Activated CD8-positive, alpha-beta memory T cell treated with anti-CD3 and anti-CD28 coated beads for 48 hours (primary cell): Measurements from ENCODE around the gene M1AP.

Experiments
- DNase-seq, 3 experiments: peaks; one replicate each; pipeline ENCODE4 v3.0.0-alpha.2; 2020; ENCODE audit warnings: low read depth in 2 of 3, low spot score in 2 of 3

M1AP gene

DNA sequence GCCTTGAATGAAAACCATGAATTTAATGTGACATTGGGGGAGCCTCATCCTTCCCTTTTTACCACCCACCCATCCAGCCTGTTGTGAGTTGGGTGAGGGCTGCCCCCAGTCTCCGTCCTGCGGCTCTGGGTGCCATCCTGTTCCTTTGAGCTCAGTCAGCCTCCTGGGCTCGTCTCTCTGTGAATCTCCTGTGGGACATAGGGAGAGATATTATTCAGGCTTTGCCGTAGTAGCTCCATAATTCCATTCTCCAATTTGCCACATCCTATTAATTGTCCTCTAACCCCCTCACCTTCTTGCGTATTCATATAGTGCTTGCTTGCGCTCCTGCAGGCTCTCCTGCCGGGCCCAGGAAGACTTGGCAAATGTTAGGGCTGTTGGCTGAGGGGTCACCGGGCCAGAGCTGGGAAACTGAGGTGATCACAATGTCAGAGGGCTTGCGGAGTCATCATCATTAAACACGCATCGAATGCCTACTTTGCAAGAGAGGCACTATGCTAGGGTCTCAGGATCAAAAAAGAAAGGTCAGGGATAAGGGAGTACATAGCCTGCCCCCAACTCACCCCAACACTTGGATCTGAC lies 121.4 kb downstream of the M1AP start:
- DNase-seq, result no peak

DNA sequence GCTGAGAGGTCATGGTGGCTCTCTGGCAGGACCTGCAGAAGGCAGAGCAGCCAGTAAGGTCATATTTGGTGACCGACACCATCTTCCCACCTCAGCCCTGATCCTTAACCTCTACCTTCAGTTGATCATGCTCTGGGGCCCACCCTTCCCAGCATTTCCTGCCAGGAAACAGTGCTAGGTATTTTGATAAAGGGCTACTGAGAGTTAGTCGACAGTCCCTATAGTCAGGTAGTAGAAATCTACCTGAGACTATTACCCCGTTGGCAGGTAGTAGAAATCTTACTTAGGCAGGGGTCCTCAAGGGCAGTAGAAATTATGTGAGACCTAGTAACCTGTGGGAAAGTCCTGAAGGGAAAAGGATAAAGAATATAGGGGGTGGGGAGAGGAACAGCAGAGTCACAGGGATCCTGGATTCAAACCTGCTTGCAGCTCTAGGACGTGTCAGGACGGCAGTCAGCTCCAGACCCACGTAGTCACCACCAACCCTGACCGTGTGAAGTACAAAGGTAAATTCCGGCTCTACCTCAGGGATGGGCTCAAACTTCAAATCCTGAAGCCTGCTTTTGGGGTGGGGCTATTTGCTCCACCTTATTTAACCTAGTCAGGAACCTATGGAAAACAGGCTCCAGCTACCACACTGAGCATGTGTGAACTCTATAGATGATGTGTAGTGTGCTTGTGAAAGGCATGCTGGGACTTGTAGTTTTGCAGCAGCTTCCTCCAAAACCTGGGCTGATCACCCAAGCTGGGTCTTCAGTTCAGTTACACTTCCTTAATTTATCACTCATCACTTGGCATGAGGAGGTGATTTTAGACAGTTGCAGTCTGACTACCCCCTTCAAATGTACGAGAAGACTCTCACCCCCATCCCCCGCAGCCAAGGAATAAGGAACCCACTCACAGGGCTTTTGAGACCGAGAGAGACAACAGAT lies 122.1 kb downstream of the M1AP start, which contains the start of gene DQX1:
Gene DQX1 (minus strand): TSS at position 515 of the 932 bp plus-strand sequence. CDS start 502 bp downstream, at position 13.
- DNase-seq, result no peak

DNA sequence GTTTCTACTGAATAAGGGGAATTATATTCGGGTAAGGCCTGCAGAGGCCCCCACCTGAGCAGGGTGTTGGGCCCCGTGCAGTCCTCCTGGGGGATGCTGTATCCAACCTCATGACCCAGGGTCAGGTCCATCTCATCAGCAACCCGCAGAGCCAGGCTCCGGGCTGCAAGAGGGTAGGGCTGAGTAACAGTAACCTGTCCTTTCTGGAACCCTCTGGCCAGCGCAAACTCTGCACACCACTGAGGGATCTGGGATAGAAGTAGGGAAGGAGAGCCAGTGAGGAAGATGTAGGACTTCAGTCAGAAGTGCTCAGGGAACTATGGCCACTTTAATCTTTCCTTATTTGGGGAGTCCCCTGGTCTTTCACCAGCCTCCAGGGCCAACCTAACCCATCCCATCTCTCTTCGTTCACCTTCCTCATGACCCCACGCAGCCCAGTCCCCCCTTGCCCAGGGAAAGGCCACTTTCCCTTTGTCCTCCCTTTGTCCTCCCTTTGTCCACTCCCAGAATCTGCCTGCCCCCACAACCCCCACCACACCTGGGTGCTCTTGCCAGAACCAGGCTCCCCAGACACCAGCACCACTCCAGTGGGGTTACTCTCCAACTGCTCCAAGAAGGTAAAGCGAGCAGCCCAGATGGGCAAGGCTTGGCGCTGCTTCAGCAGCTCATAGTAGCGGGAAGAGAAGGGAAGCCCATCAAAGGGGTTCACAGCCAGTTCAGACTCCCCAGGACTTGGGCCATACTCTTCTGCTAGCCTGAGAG lies 123.0 kb downstream of the M1AP start:
- DNase-seq, result no peak

DNA sequence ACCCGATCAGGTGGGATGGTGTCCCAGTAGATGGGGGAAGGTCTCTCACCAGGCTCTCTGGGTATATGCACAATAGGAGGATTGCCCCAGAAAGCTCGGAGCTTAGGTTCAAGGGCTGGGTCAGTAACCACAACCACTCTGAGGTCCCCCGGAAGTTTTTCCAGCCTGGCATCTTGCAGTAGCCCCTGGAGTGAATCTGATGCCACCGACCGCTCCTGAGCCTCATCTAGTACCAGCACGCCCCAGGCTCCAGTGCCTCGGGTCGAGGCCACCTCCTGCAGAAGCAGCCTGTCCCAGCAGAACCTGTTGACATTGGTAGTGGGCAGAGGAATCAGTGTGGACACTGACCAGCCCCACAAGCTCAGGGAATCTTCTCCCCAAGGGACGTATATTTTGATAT lies 124.1 kb downstream of the M1AP start:
- DNase-seq, result no peak

DNA sequence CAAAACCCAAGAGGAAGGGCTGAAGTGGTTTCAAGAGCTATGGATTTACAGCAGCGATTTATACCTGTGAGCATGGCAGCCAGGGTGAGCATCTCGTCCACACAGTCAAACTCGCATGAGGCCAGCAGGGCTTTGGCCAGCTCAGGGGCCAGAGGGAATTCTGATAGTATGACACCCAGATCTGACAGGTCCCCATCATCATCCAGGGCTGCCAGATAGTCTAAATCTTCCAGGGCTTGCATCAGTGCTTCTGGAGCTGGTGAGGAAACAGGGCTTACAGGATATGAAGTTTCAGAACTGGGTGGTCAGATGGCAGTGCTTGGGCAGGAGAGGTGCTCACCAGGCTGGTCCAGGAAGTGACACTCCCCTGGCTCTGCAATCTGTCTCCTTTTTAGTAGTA lies 125.6 kb downstream of the M1AP start:
- DNase-seq, result no peak

DNA sequence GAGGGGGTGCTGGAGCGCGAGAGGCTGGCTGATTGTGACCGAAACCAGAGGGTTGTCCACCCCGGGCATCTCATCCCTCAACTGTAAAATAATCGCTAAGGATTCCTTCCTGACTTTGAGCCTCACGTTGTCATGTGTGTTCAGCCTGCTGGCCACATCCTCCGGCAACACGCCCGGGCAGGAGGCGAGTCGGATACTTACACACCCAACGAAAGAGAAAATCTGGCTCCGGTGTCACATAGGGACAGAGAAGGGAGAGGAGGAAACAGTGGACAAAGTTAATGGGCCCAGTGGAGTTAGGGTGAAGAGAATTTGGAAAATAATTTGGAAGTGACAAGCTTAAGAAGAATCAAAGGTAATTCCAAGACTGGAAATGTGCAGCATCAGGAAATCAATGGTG lies 131.5 kb downstream of the M1AP start:
- no peak for DNase-seq

DNA sequence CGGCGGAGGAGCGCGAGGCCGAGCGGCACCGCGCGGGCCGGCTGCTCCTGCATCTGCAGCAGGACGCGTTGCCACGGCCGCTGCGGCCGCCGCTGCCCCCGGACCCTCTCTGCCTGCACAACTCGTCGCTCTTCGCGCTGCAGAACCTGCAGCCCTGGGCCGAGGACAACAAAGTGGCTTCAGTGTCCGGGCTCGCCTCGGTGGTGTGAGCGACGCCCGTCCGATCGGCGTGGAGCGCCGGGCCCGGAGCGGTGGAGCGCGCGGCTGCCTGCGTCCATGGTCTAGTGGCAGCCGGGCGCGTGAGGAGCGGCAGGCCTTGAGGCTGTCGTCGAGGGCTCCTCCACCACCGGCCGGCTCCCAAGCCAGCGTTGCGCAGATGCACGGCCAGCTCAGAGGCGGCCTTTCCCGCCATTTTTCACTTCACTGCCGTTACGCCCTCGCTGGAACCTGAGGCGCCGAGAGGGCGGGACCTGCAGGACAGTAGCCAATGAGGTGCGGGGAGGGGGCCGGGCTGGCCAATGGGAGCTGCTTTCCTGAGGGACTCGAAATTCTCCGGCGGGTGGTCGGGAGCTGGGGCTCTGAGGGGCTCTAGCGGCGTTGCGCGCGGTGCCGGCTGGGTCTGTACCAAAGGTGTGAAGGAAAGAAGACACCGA lies 132.0 kb downstream of the M1AP start:
- DNase-seq, result no peak

DNA sequence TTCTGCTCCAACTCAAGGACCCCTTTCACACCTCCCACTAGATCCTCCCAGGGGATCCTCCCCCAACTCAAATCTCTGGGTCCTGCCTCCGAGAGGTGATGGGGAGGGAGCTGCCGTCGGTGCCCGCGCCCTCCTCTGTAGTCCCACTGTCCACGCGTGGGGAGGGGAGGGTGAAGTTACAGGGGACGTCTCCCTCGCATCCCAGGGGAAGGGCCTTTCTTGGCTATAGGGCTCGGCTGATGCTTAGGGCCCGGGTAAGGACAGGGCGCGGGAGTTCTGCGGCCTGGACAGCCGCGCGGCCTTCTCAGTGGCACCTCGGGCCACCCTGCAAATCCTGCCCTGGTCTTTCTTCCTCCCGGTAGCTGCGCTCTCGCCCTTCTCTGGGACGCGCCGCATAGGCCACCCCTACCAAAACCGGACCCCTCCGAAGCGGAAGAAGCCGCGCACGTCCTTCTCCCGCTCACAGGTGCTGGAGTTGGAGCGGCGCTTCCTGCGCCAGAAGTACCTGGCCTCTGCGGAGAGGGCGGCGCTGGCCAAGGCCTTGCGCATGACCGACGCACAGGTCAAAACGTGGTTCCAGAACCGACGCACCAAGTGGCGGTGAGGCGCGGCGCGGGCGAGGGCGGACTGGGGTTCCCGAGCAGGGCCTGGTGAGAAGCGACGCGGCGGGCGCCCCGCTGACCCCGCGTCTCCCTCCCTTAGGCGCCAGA lies 132.7 kb downstream of the M1AP start:
- no peak for DNase-seq

DNA sequence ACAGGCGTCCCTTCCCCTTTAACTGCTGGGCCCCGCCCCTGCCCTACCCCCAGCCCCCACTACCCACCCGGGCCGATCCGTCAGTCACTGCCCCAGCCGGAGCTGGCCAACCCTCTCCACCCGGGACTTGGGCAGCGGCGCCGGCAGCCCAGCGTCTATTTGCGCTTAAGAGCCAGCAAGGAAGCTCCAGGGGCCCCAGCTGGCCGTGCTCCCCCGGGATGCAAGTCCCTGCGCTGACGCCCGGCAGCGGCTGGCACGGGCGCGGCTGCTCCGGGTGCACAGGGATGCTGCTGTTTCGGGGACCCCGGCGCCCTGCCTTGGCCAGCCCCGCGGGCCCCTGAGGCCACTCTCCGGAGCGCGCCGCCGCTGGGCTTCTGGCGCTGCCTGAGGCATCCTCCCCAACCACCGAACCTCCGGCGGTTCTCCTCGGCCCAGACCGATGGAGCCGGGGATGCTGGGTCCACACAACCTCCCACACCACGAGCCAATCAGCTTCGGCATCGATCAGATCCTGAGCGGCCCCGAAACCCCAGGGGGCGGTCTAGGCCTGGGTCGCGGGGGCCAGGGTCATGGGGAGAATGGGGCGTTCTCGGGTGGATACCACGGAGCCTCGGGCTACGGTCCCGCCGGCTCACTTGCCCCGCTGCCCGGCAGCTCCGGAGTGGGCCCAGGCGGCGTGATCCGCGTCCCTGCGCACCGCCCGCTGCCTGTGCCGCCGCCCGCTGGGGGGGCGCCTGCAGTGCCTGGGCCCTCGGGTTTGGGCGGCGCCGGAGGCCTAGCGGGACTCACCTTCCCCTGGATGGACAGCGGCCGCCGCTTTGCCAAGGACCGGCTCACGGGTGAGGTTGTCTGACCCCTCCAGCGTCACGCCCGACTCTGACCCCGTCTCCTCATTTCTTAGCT lies 133.5 kb downstream of the M1AP start, which contains the start of gene TLX2:
Gene TLX2 (plus strand): TSS at position 83 of the 903 bp plus-strand sequence. CDS start 357 bp downstream, at position 440.
- no peak for DNase-seq

DNA sequence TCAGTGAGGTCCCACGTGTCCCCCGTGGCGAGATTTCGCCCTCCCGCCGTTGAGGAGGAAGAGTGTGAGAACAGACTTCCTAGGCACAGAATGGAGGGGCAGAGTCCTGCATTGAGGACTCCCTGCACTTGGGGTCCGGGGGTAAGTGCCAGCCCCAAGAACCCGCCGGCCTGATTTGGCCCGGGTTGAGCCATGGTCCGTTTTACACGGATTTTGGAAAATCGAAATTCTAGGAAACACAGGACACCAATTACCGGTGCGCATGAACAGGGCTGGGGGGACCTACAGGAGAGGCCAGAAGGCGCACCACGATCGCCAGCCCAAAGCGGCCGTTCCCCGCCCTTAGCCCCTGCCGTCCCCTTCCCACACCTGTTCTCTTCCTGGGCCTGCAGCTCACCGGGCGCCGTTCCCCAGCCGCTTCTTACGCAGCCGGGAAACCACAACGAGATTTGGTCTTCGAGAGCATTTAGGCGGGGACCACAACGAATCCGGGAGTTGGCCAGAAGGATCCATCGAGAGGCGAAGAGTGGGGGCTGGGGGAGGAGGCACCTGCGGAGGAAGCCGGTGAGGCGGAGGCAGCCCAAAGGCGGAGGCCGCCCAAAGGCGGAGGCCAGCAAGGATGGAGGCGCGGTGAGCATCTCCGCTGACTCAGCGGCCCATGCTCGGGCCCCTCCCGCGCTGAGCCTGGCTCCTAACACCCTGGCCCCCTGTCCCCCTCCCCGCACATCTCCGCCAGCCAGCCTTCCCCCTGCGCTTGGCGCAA lies 134.3 kb downstream of the M1AP start:
- no peak for DNase-seq

DNA sequence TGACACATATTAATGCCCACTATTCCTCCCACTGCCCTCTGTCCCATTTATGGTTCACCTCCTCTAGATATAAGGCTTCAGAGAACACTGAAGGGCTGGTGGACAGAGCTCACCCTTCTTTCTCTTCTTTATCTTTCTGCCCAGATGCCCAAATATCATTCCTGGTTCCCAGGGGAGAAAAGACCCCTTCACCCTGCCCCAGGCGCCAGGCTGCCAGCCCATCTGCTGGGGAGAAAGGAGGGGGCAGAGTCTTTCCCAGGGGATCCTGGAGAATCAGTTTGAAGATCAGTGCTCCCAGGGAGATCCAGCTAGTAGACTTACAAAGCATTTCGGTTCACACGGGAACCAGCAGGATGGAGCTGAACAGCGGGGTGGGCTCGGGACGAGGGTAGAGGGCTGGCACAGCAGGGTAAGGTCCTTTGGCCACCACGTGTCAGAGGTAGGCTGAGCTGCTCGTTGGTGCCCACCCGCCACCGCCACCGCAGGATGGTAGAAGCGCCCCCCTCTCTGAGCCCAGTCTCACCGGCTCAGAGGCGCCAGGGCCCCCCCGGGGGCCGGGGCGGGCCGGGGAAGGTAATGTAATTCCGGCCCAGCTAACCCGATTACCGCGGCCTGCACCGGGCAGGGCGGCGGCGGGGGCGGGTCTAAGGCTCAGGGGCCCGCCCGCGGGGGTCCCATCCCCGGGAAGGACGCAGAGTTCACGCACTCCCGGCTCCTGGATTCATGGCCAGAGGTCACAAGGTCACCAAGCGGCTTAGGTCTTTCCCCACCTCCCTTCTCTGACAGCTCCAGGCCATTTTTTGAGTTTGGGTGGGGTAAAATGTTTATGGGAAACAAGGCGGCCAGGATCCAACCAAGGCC lies 135.2 kb downstream of the M1AP start:
- no peak for DNase-seq

DNA sequence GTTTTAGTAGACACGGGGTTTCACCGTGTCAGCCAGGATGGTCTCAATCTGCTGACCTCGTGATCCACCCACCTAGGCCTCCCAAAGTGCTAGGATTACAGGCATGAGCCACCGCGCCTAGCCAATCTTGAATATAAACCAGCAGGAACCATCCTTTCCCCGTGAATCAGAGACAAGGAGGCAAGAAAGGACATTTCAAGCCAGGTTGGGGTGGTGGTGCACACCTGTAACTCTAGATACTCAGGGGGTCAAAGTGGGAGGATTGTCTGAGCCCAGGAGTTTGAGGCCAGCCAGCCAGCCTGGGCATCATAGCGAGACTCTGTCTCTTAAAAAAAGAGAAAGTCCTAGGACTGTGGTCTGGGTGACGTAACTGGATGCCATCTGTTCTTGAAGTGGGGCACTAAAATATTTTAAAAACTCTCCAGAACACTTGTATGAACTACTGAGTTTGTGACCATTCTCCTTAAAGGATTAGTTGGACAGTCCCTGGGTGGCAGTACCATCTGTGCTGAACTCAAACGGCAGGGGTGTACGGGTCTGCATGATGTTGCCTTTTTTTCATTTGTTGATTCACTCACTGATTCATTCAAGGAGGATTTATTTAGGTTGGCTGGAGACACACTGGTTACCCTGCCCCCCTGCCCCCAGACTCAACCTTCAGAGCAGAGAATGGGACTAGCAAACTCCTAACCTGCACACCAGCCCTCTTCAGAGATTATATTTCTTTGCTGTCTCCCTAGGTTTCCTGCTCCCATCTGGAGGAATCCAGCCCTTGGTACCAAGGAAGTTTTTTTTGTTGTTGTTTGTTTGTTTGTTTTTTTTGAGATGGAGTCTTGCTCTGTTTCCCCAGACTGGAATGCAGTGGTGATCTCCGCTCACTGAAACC lies 136.8 kb downstream of the M1AP start:
- DNase-seq, result no peak

DNA sequence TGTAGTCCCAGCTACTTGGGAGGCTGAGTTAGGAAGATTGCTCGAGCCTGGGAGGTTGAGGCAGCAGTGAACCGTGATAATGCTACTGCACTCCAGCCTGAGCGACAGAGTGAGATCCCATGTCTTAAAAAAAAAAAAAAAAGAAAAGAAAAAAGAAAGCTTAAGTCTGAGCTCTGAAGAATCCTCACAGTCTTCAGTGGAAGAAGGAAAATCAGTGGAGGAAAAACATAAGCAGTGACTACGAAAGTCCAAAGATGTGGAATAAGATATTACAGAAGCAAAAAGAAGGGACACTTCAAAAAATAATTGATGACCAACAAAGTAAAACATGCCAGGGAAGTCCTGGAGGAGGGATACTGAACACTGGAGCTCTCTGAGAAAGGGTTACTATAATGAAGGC lies 137.9 kb downstream of the M1AP start:
- DNase-seq, result no peak

DNA sequence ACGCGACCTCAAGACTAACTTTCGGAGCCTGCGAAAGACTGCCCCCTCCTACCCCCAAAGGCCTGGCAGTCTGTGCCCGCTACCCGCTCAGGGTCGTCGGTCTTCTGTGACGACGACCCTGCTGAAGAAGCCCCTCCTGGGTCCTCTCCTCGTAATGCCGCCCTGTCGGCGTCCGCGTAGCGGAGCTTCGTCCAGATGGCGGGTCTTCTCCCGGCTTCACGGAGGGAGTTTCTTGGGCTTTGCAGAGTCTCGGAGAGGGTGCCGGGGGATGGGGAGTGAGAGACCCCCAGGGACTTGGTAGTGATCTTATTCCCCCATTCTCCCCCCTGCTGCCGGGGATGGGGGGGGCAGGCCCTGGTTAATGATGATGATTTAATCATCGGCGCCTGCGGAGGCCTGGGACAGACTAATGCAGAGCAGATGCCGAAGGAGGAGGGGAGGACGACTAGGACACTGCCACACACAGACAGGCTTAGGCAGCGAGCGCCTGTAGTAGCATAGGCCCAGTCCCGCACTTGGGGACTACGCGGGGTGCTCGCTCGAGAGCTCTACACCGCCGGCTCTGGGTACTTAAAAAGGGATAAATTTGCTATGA lies 140.1 kb downstream of the M1AP start:
- DNase-seq, result no peak
